ENCODE results near the gene ARPC2. TPM values are rescaled to one million over a fixed set of nuclear protein-coding genes. Genes with fewer than 3 reads are reported as not detected.

The ARPC2 gene
- 187 TPM for total RNA-seq (2021; ENCODE audit: unreplicated experiment)
- polyA plus RNA-seq (2012) = 180 and 182 TPM in 2 replicates
- Bru-seq, nascent RNA = percentile 92 among the genes with signal in this experiment
- BruChase-seq, experiment 1, labeled RNA remaining after a 6-hour chase = percentile 91 among the genes with signal in this experiment
- percentile 90 among the genes with signal in this experiment for BruChase-seq, experiment 2, labeled RNA remaining after a 2-hour chase
- long read RNA-seq, transcript ARPC2-209 (7 exons, 2,226 nt) = minor isoform, 5 of 485 reads
- long read RNA-seq, transcript ARPC2-202 (11 exons, 1,505 nt) = major isoform, 402 of 485 reads
- long read RNA-seq, transcript ARPC2-201 (10 exons, 1,605 nt) = minor isoform, 8 of 485 reads
- long read RNA-seq, transcript ARPC2-217 (5 exons, 1,039 nt) = minor isoform, 5 of 485 reads
- long read RNA-seq, partial matches to known transcripts = 37 of 485 reads
- long read RNA-seq, other reads (novel, unspliced or antisense) = 23 of 485 reads

GRCh38 chr2:218216674-218217359 lies at the start of gene ARPC2:
TSS of gene ARPC2 (plus strand) at chr2:218217189. CDS start at chr2:218217471, 282 bp downstream.
- H3K27ac ChIP-seq (ENCODE audit: low read depth, low read length) = peak within 1 kb of the TSS; percentile 71
- DNase-seq (ENCODE audit: low read depth, low spot score) (peak; percentile 75), ATAC-seq (peak; percentile 89)
- H3K9me2 ChIP-seq (ENCODE audit: insufficient read depth) = no peaks in the 10 kb centered on the region
- H3K4me3 ChIP-seq (replicated peaks in 1 of 2; ENCODE audit: low read depth in 1 of 2, low read length in 2 of 2) = peak within 1 kb of the TSS; percentile 83 to 89
- peak within 1 kb of the TSS; percentile 67 for H2AFZ ChIP-seq (ENCODE audit: low read depth, low read length, poor library complexity, severe bottlenecking)
- H4K20me1 ChIP-seq (ENCODE audit: insufficient read depth) = peaks cover 13% of the 10 kb centered on the region; the same call in 1 of the 2 replicates
- H3K27me3 ChIP-seq (ENCODE audit: insufficient read depth, low read length) = no peaks in the 10 kb centered on the region
- RAD21 ChIA-PET (ENCODE audit: low non-redundant PET in 1 of 2, low total read pairs in 2 of 2, uncharacterized antibody in 2 of 2, unreplicated experiment in 2 of 2) = no interaction called here
- peaks cover 47% of the 10 kb centered on the region for H3K79me2 ChIP-seq (ENCODE audit: insufficient read depth, low read length)
- BruUV-seq (replicated peaks) = no TSS peak
- H3K9me3 ChIP-seq (ENCODE audit: control insufficient read depth in 1 of 2, insufficient read depth in 1 of 2, low read depth in 1 of 2, low read length in 2 of 2) = no peaks in the 10 kb centered on the region
- intact Hi-C loops (cut with micrococcal nuclease) = no loop called here
- peaks cover 0 to 11% of the 10 kb centered on the region in 2 experiments; a peak in 2 of 4 replicates for H3K36me3 ChIP-seq (ENCODE audit: control insufficient read depth in 1 of 2, insufficient read depth in 2 of 2, low read length in 2 of 2)
- H3K4me2 ChIP-seq (ENCODE audit: low read length) = peak within 1 kb of the TSS; percentile 87
- CTCF ChIA-PET = no interaction called here
- POLR2A ChIA-PET = interaction anchor here (2.0 kb wide), 1 partner anchor 15 kb away, joined by 5 read pairs; no protein-coding TSS in a partner anchor
- peaks cover 12 to 26% of the 10 kb centered on the region in 2 experiments for H3K4me1 ChIP-seq (ENCODE audit: control insufficient read depth in 1 of 2, insufficient read depth in 2 of 2, low read length in 2 of 2)
- H3K9ac ChIP-seq (ENCODE audit: low read length) = peak within 1 kb of the TSS; percentile 92
- TF ChIP-seq FOSL1 (IDR thresholded peaks at IDR 0.05; ENCODE audit: low read depth) (no peak), ZNF274 (IDR thresholded peaks at IDR 0.05; ENCODE audit: low read depth, low read length) (no peak), MAX (IDR thresholded peaks at IDR 0.05) (peak; percentile 55; the same call in 1 of the 2 replicates), CEBPB (IDR thresholded peaks at IDR 0.05; ENCODE audit: low read depth) (no peak), EGR1 (IDR thresholded peaks at IDR 0.05; ENCODE audit: low read depth) (peak; percentile 60), TCF7L2 (IDR thresholded peaks at IDR 0.05; ENCODE audit: borderline replicate concordance, extremely low read depth, insufficient read depth, insufficient read length) (peak; percentile 50), REST (IDR thresholded peaks at IDR 0.05; ENCODE audit: low read depth) (no peak), ZBTB33 (IDR thresholded peaks at IDR 0.05; ENCODE audit: extremely low read depth, insufficient replicate concordance, low read length) (peak; percentile 38), ELF1 (IDR thresholded peaks at IDR 0.05; ENCODE audit: borderline replicate concordance, low read depth) (peak; percentile 76), EZH2phosphoT487 (IDR thresholded peaks at IDR 0.05; ENCODE audit: borderline replicate concordance) (no peak), POLR2AphosphoS5 (IDR thresholded peaks at IDR 0.05; ENCODE audit: low read depth, low read length) (peak; percentile 92), ATF3 (IDR thresholded peaks at IDR 0.05) (no peak), POLR2A (IDR thresholded peaks at IDR 0.05; ENCODE audit: borderline replicate concordance, extremely low read depth, insufficient read depth, insufficient read length) (peak; percentile 31), YY1 (IDR thresholded peaks at IDR 0.05; ENCODE audit: extremely low read depth, insufficient replicate concordance, low read depth, low read length) (peak; percentile 84), SIN3A (IDR thresholded peaks at IDR 0.05; ENCODE audit: low read depth) (peak; percentile 84), SP1 (IDR thresholded peaks at IDR 0.05; ENCODE audit: low read depth) (no peak), CBX3 (IDR thresholded peaks at IDR 0.05; ENCODE audit: low read depth) (0 out of 2 replicates have a peak, but pooled peaks have one; percentile 25), EZH2 (IDR thresholded peaks at IDR 0.05) (no peak), RAD21 (IDR thresholded peaks at IDR 0.05; ENCODE audit: low read depth) (no peak), JUND (IDR thresholded peaks at IDR 0.05) (no peak), SRF (IDR thresholded peaks at IDR 0.05; ENCODE audit: low read depth) (no peak)

All from HCT116 (cell line).